Keratinocyte (primary cell): ENCODE data around the gene SERPINA10. TPM values are rescaled to one million over a fixed set of nuclear protein-coding genes. Genes with fewer than 3 reads are reported as not detected.

Experiments
- DNase-seq: peaks from one replicate; pipeline ENCODE4 v3.0.0-alpha.2; 2011; ENCODE audit warnings: low read depth, missing footprints, low spot score
- FAIRE-seq: peaks from 2 replicates; lab custom pipeline; 2011; peaks lifted over from hg19 to GRCh38; lab: Jason Lieb, UNC
- H2AFZ ChIP-seq: 2 replicates; pipeline ENCODE4 v1.6.0; 2012; ENCODE audit warnings: low read length, control low read depth, inconsistent platforms; ENCODE audit not compliant: control insufficient read depth
- H3K27ac ChIP-seq: 2 replicates; pipeline ENCODE4 v1.5.1; 2011; ENCODE audit warnings: low read length; ENCODE audit not compliant: control insufficient read depth, insufficient read depth
- H3K27me3 ChIP-seq: 3 replicates; pipeline ENCODE4 v1.6.0; 2011; ENCODE audit warnings: low read length; ENCODE audit not compliant: control insufficient read depth, insufficient read depth; ENCODE audit errors: extremely low read depth
- H3K36me3 ChIP-seq, 2 experiments: 2 replicates in 1 of 2; 3 replicates in 1 of 2; pipeline ENCODE4 v1.5.1; 2011; ENCODE audit warnings: low read length in 2 of 2, mild to moderate bottlenecking in 1 of 2; ENCODE audit not compliant: control insufficient read depth in 2 of 2, insufficient read depth in 2 of 2; ENCODE audit errors: extremely low read depth in 1 of 2
- H3K4me1 ChIP-seq: 3 replicates; pipeline ENCODE4 v1.5.1; 2011; ENCODE audit warnings: low read length; ENCODE audit not compliant: control insufficient read depth, insufficient read depth; ENCODE audit errors: extremely low read depth
- H3K4me2 ChIP-seq: 3 replicates; pipeline ENCODE4 v1.6.0; 2011; ENCODE audit warnings: low read depth, low read length; ENCODE audit not compliant: control insufficient read depth, insufficient read depth; ENCODE audit errors: extremely low read depth
- H3K4me3 ChIP-seq, 3 experiments: fragments of 200-600 bp in 1 of 3; sonication (generic) in 1 of 3; 2 replicates in 2 of 3; 3 replicates in 1 of 3; pipeline ENCODE4 v1.5.1; 2011 to 2016; ENCODE audit warnings: low read length in 3 of 3, mild to moderate bottlenecking in 3 of 3, control low read depth in 2 of 3, inconsistent platforms in 1 of 3, low read depth in 1 of 3, mixed read lengths in 1 of 3, mixed run types in 1 of 3, moderate library complexity in 1 of 3; ENCODE audit not compliant: control insufficient read depth in 2 of 3, insufficient read depth in 2 of 3; ENCODE audit errors: extremely low read depth in 1 of 3
- H3K79me2 ChIP-seq: 2 replicates; pipeline ENCODE4 v1.6.0; 2012; ENCODE audit warnings: low read length; ENCODE audit not compliant: control insufficient read depth, insufficient read depth
- H3K9ac ChIP-seq: 3 replicates; pipeline ENCODE4 v1.6.0; 2011; ENCODE audit warnings: low read length; ENCODE audit not compliant: control insufficient read depth, insufficient read depth; ENCODE audit errors: extremely low read depth
- H3K9me1 ChIP-seq: 3 replicates; pipeline ENCODE4 v1.6.0; 2011; ENCODE audit warnings: low read length; ENCODE audit not compliant: control insufficient read depth, insufficient read depth; ENCODE audit errors: extremely low read depth
- H3K9me3 ChIP-seq: 2 replicates; pipeline ENCODE4 v1.5.1; 2012; ENCODE audit warnings: low read depth, low read length; ENCODE audit not compliant: control insufficient read depth
- H4K20me1 ChIP-seq: 3 replicates; pipeline ENCODE4 v1.6.0; 2011; ENCODE audit warnings: low read length; ENCODE audit not compliant: control insufficient read depth, insufficient read depth; ENCODE audit errors: extremely low read depth
- CTCF ChIP-seq, 3 experiments: IDR thresholded peaks in 1 of 3; conservative IDR thresholded peaks in 1 of 3; optimal IDR thresholded peaks in 1 of 3; 2 replicates in 2 of 3; 3 replicates in 1 of 3; pipeline versions ENCODE3 to v1.5.1; 2011; ENCODE audit warnings: low read length in 3 of 3, mild to moderate bottlenecking in 3 of 3, moderate library complexity in 2 of 3, control low read depth in 1 of 3, inconsistent platforms in 1 of 3; ENCODE audit not compliant: insufficient read depth in 2 of 3; ENCODE audit errors: extremely low read depth in 1 of 3
- EZH2 ChIP-seq: IDR thresholded peaks from one replicate; pipeline ENCODE4 v1.6.1; 2012; ENCODE audit warnings: inconsistent platforms, mild to moderate bottlenecking, low read length, moderate library complexity
- dilution Hi-C: fragments of 300-500 bp; cut with MboI; formaldehyde crosslinking; loops from one replicate; pipeline ENCODE4 v1.7.0; 2020; ENCODE audit warnings: low sequenced_read_pairs; ENCODE audit not compliant: extremely low pct_ligation_motif_present
- polyA plus RNA-seq, 5 experiments: library from polyadenylated mRNA; depleted of rRNA in 3 of 5; stranded (reverse) in 3 of 5; stranded (forward) in 1 of 5; unstranded in 1 of 5; fragments of >200 nt; gene quantifications; 1 replicate in 1 of 5; 2 replicates in 3 of 5; 3 replicates in 1 of 5; pipeline versions ENCODE4 v1.2.1 to v1.2.3, GENCODE V29; 2011 to 2012; ENCODE audit warnings: missing spikeins in 2 of 5, low read depth in 1 of 5, low replicate concordance in 1 of 5

The SERPINA10 gene
- polyA plus RNA-seq, 1 donor (not counting 4 experiments of a cell fraction or from before 2014, with no cell fraction given) = not detected

GRCh38 chr14:94329857-94330256, 36.8 kb upstream of the SERPINA10 start:
- Histone ChIP-seq H3K36me3 (no peaks in the 10 kb centered on the region), H3K9ac (no peak overlapping the region), H3K79me2 (no peaks in the 10 kb centered on the region), H4K20me1 (no peaks in the 10 kb centered on the region), H2AFZ (no peak overlapping the region), H3K27me3 (no peaks in the 10 kb centered on the region), H3K27ac (no peak overlapping the region), H3K4me3 (no peak overlapping the region), H3K4me1 (peaks cover 3% of the 10 kb centered on the region), H3K4me2 (no peak overlapping the region), H3K9me1 (no peaks in the 10 kb centered on the region), H3K9me3 (no peaks in the 10 kb centered on the region)
- FAIRE-seq (no peak), DNase-seq (no peak)
- no peak for TF ChIP-seq CTCF (optimal IDR thresholded peaks at IDR 0.05 in 1 of 3, IDR thresholded peaks at IDR 0.05 in 1 of 3, conservative IDR thresholded peaks at IDR 0.05 in 1 of 3; ENCODE audit: extremely low read depth in 1 of 3, insufficient read depth in 2 of 3, low read length in 3 of 3)
- TF ChIP-seq EZH2 = no peak
- dilution Hi-C loops = no loop called here

DNA sequence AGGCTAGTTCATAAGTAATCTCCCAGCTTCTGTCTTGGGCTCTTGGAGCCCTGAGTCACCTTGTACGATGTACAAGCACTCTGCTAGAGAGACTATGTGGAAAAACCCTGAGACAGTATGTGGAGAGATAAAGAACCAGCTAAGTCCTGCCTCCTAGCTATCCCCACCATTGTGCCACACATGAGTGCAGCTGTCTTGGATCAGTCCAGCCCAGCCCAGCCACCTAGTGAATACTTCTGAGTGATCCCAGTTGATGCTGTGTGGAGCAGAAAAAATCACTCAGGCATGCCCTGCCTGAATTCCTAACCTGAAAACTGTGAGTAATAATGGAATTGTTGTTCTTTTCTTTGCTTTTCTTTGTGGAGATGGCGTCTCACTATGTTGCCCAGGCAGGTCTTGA, 35.1 kb upstream of the SERPINA10 start:
- H3K4me3 ChIP-seq = no peak overlapping the region
- no peak overlapping the region for H3K4me2 ChIP-seq
- H3K9me3 ChIP-seq = no peaks in the 10 kb centered on the region
- no peaks in the 10 kb centered on the region for H3K36me3 ChIP-seq
- no peaks in the 10 kb centered on the region for H4K20me1 ChIP-seq
- no peak for TF ChIP-seq CTCF (optimal IDR thresholded peaks at IDR 0.05 in 1 of 3, IDR thresholded peaks at IDR 0.05 in 1 of 3, conservative IDR thresholded peaks at IDR 0.05 in 1 of 3; ENCODE audit: extremely low read depth in 1 of 3, insufficient read depth in 2 of 3, low read length in 3 of 3)
- TF ChIP-seq EZH2 = no peak
- no peak overlapping the region for H3K9ac ChIP-seq
- no peaks in the 10 kb centered on the region for H3K79me2 ChIP-seq
- H3K27ac ChIP-seq = no peak overlapping the region
- no peaks in the 10 kb centered on the region for H3K4me1 ChIP-seq
- no peaks in the 10 kb centered on the region for H3K9me1 ChIP-seq
- H2AFZ ChIP-seq = no peak overlapping the region
- FAIRE-seq = no peak
- no peaks in the 10 kb centered on the region for H3K27me3 ChIP-seq
- dilution Hi-C loops = no loop called here
- no peak for DNase-seq
